ENCODE data around the gene ASPN.

ASPN gene

DNA sequence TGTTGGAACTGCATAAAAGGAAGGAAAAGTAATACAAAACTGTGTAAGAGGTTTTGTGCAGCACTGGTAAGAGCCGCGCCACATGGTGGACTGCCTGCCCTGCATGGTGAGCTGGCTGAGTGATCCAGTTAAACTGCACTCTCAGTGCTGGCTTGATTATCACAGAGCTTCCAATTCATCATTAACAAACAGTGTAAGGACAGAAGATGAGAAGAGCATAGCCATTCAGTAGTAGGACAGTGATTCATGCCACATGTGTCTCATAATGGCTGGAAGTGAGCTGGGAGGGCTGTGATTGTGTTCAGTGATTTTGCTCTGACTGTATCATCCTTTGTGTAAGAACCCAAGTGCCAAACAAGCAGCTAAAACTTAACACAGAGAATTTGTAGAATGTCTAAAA, 14.1 kb downstream of the ASPN start:
- TF ChIP-seq GATA3 (IDR thresholded peaks at IDR 0.05; ENCODE audit: low read depth, low read length) (no peak), GATA2 (IDR thresholded peaks at IDR 0.05; ENCODE audit: low read depth, low read length) (no peak)

DNA sequence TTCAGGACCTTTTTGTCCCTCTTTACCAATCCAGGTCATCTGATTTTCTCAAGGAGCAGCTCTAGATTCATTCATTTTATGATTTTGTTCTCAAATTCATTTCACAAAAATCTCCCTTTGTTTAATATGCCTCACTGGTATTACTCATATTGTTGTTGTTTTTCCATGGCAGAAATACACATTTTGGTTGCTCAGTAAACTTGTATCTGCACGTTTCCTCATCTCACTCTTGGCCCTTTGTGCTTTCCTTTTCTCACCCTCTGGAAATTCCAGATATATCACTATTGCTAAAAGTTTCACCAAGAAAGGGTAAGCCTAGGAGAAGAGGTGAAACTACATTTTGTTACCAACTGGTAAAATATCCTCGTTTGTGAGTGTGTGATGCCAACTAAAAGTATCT, 14.8 kb downstream of the ASPN start:
- TF ChIP-seq GATA3 (IDR thresholded peaks at IDR 0.05; ENCODE audit: low read depth, low read length) (no peak), GATA2 (IDR thresholded peaks at IDR 0.05; ENCODE audit: low read depth, low read length) (no peak)

DNA sequence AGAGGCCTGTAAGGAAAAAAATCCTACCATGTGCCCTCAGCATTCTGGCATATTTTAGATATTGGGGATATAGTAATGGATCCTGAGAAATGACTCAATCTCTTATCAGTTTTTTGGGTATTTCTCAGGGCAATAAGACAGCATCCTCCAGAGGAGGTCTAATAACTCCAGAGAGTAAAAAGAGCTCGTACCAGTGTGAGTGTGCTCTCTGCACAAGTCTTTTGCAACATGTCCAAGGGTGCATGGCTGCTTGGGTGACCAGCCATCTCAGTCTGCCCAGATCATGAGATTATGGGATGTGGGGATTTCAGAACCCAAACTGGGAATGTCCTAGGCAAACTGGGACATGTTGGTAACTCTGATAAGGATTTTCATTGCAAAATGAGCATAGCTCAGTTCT, 15.3 kb downstream of the ASPN start:
- no peak for TF ChIP-seq GATA2 (IDR thresholded peaks at IDR 0.05; ENCODE audit: low read depth, low read length)
- no peak for TF ChIP-seq GATA3 (IDR thresholded peaks at IDR 0.05; ENCODE audit: low read depth, low read length)

DNA sequence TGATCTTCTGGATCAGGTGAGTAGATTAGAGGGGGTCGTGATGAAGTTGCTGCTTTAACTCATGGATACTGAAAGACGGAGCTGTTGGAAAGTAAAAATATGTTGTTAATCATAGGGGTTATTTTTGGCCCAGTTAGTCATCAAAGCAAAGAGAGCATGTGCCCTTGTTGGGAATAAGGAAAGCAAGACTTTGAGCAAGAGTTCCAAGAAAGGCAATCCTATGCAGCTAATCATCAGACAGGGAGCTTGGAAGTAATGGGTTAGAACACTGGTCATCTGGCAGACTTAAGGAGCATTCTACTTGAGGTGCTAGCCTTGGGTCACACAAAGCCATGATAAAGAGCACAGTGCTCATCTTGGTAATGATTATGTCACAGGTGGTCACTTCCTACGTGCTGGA, 18.3 kb downstream of the ASPN start:
- no peak for TF ChIP-seq GATA3 (IDR thresholded peaks at IDR 0.05; ENCODE audit: low read depth, low read length)
- no peak for TF ChIP-seq GATA2 (IDR thresholded peaks at IDR 0.05; ENCODE audit: low read depth, low read length)

DNA sequence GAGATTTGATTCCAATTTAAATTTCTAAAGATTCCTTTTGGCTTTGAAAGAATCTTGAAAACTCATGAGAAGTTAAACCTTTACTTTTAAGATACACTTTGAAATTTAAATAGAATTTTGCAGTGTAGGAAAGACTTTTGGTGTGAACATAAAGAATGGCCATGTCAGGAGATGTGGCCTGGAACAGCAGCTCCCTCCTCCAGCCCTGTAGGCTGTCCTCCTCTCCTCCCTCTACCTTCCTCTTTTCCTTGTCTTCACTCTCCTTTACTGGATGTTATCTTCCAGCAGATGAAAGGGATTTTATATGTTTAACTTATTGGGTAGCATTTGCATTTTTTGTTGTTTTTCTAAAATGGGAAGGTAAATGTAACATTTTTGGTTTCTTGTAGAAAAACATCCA, 18.9 kb downstream of the ASPN start:
- TF ChIP-seq GATA2 (IDR thresholded peaks at IDR 0.05; ENCODE audit: low read depth, low read length), result no peak
- TF ChIP-seq GATA3 (IDR thresholded peaks at IDR 0.05; ENCODE audit: low read depth, low read length), result no peak

DNA sequence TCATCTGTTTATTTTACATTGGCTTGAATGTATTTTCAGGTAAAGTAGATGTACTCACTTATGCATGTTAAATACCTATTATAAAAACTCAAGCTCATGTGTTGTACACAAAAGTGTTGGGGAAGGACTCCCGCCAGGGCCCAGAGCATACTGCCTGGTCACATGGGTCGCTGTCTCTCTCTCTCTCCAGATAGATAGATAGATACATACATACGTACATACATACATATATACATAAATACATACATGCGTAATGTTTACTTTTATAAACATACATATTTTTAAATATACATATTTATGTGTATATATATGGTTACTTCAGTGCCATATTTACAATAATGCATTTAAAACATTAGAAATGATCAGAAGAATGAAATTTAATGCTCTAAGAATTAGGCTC, 24.7 kb downstream of the ASPN start:
- TF ChIP-seq GATA3 (IDR thresholded peaks at IDR 0.05; ENCODE audit: low read depth, low read length), result no peak
- TF ChIP-seq GATA2 (IDR thresholded peaks at IDR 0.05; ENCODE audit: low read depth, low read length), result no peak

DNA sequence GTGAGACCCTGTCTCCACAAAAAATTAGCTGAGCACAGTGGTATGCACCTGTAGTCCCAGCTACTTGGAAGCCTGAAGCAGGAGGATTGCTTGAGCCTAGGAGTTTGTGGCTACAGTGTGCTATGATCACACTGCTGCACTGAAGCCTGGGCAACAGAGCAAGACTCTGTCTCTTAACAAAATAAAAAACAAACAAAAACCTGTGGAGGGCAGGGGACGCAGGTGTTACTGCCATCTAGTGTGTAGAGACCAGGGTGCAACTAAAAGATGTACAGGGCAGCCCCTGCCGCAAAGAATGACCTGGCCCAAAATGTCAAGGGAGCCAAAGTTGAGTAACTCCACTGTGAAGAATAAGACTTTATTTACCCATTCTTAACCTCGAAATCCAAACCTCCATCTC, 27.1 kb downstream of the ASPN start:
- TF ChIP-seq GATA2 (IDR thresholded peaks at IDR 0.05; ENCODE audit: low read depth, low read length), result no peak
- no peak for TF ChIP-seq GATA3 (IDR thresholded peaks at IDR 0.05; ENCODE audit: low read depth, low read length)

DNA sequence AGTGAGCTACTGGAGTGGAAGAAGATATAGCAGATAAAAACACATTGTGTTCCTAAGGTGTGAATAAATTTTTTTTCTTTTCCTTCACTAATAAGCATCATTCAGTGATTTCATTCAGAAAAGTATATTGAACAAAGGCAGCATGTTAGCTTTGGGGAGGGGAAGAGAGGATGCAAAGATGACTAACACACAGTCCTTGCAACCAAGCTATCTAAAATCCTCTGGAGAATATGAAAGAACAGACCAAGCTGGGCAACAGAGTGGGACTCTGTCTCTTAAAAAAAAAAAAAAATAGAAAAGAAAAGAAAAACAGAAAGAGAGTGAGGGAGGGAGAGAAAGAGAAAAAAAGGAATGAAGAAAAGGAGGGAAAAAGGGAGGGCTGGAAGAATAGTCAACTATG, 35.8 kb downstream of the ASPN start:
- TF ChIP-seq GATA3 (IDR thresholded peaks at IDR 0.05; ENCODE audit: low read depth, low read length) (no peak), GATA2 (IDR thresholded peaks at IDR 0.05; ENCODE audit: low read depth, low read length) (no peak)

DNA sequence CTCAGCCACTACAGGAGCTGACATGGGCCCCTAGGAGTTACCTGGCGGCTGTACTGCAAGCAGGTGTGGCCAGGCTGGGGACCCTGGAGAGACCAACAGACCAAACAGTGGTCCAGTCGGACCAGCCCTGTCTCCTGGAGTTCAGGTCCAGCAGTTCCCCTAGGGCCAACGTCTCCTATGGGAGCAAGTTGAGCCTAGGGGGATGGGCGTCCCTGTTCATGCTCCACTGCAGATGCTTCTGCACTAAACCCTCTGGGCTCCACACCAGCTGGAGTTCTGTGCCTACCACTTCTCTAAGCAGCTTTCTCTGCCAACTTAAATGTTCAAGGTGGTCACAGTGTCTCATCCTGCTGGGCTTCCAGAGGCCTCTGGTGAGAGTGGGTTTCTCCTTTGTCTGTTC, 37.5 kb downstream of the ASPN start:
- TF ChIP-seq GATA2 (IDR thresholded peaks at IDR 0.05; ENCODE audit: low read depth, low read length), result no peak
- TF ChIP-seq GATA3 (IDR thresholded peaks at IDR 0.05; ENCODE audit: low read depth, low read length), result no peak

DNA sequence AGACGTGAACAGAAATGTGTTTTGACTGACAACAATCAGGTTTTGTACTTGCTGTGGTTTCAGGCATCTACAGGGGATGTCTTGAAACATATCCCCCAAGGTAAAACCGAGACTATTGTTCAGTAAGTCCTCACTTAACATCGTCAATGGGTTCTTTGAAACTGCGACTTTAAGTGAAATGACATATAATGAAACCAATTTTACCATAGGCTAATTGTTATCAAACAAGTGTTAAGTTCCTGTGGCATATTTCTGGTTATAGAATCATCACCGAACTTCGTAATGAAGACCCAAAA, 41.6 kb downstream of the ASPN start:
- TF ChIP-seq GATA2 (IDR thresholded peaks at IDR 0.05; ENCODE audit: low read depth, low read length) (no peak), GATA3 (IDR thresholded peaks at IDR 0.05; ENCODE audit: low read depth, low read length) (no peak)

DNA sequence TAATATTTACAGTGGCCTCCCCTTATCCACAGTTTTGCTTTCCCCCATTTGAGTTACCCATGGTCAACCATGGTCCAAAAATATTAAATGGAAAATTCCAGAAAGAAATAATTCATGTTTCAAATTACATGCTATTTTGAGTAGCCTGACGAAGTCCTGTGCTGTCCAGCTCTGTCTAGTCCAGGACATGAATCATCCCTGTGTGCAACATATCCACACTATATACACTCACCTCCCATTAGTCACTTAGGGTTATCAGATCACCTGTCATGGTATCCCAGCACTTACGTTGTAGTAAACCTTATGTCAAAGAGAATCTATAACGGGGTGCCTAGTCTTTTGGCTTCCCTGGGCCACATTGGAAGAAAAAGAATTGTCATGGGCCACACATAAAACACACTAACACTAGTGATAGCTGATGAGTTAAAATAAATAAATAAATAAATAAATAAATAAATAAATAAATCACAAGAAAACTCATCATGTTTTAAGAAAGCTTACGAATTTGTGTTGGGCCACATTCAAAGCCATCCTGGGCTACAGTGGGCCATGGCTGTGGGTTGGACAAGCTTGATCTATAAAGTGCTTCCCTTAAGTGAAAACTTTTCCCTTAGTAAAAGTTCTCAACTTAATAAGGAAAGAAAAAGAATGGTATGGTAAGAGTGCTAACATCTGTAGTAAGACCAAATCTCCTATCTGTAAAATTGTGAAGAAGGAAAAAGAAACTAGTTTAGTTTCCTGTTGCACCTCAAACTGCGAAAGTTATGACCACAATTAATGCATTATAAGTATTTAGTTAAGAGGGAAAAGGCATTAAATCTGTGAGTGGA, 42.2 kb downstream of the ASPN start:
- TF ChIP-seq GATA3 (IDR thresholded peaks at IDR 0.05; ENCODE audit: low read depth, low read length), result no peak
- TF ChIP-seq GATA2 (IDR thresholded peaks at IDR 0.05; ENCODE audit: low read depth, low read length), result no peak

DNA sequence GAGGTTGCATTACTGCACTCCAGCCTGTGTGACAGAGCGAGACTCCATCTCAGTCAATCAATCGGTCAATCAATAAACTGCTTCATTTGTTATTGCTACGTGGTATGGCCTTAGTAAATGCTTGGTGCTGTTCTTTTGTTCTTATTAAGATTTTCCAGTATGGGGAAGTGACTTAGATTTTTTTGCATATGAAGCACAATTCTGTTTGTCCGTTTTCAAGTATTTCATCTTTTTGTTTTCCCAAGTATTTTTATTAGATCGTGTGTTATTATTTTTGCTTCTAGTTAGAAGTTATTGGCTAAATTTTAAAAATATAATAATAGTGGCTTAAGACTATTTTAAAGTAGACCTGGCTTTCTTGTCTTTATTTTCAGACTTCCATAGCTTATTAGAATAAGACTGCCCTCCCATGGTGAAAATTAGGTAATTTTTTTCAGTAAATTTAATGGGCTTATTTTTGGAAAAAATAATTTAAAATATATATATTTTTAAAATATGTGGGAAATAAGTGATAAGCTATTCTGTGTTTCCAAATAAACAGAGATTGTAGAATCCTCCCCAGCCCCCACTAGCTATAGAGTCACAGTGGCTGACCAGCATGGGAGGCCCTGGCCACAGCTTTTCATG, 43.3 kb downstream of the ASPN start:
- TF ChIP-seq GATA2 (IDR thresholded peaks at IDR 0.05; ENCODE audit: low read depth, low read length), result no peak
- no peak for TF ChIP-seq GATA3 (IDR thresholded peaks at IDR 0.05; ENCODE audit: low read depth, low read length)

DNA sequence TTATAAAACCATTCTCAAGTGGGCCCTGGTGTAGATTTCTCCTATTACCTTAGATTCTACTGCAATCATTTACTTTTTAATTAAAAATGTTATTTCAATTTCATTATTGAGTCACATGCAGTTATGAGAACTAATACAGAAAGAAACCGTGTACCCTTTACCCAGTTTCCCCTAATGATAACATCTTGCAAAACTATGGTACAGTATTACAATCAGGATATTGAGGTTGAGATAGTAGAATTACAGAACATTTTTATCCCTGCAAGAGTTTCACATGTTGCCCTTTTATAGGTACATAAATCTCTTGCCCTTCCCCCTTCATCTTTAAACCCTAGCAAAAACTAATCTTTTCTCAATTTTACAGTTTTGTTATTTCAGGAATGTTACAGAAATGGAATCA, 47.0 kb downstream of the ASPN start:
- TF ChIP-seq GATA3 (IDR thresholded peaks at IDR 0.05; ENCODE audit: low read depth, low read length) (no peak), GATA2 (IDR thresholded peaks at IDR 0.05; ENCODE audit: low read depth, low read length) (no peak)

DNA sequence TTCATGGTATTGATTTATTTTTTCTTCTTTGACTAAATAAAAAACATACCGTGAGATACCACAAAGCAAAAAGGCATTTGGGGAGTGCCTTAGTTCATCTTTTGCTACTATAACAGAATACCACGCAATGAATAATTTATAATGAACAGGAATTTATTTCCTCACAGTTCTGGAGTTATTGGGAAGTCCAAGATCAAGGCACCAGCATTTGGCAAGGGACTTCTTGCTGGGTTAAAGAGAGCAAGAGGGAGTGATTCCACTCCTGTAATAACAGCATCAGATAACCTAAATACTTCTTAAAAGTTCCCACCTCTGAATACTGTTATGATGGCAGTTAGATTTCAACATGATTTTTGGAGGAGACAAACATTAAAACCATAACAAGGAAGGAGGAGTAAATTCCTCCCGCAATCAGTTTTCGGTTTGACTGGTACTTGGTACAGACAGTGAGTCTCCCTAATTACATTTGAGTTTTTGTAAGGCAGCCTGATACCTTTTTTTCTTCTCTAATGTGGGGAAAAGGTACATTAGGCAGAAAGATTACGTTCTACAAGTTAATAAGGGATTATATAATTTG, 49.2 kb downstream of the ASPN start:
- no peak for TF ChIP-seq GATA2 (IDR thresholded peaks at IDR 0.05; ENCODE audit: low read depth, low read length)
- TF ChIP-seq GATA3 (IDR thresholded peaks at IDR 0.05; ENCODE audit: low read depth, low read length), result no peak

DNA sequence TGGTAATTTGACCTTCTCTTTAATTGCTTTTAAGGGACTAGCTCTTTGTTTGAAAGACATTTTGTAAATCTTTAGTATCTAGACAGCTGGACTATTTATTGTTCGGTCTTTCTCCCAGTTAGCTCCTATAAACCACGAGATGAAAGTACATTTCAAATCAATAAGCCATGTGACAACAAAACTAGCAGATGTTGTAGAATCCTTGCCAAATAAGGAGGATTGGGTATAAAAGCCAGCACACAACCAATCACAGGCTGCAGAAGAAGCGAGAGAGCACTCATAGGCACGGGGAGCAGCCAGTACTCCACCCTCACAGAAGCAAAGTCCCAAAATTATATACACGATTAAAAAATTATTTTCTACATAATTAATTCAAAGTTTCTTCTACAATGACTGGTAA, 50.0 kb downstream of the ASPN start:
- TF ChIP-seq GATA3 (IDR thresholded peaks at IDR 0.05; ENCODE audit: low read depth, low read length) (no peak), GATA2 (IDR thresholded peaks at IDR 0.05; ENCODE audit: low read depth, low read length) (no peak)

All from SH-SY5Y (cell line).